GM21717 (cell line): ENCODE results near the gene COPB1.

Source experiments
- ATAC-seq: cut with Tn5 transposase; IDR thresholded peaks from one replicate; pipeline ENCODE4 v1.9.1; 2021; ENCODE audit warnings: mild to moderate bottlenecking, moderate library complexity; ENCODE audit not compliant: unreplicated experiment

The COPB1 gene

DNA sequence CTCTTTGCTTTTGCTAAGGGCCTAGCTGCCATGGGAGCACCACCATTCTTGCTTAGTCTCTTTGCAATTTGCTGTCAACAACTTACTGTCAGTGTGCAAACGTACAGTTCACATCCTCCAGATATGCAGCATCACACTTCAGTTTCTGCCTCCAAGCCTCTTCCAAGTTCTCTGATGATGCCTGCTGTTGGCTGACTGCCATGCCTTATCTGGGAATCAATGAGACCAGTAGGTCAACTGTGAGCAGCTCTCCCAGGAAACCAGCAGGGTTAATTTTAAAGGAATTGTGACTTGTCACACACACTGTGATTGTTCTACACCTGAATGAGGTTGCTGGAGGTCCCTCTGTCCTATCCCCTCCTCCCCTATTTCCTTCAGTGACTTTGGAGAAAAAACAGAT, 56.0 kb downstream of the COPB1 start:
- ATAC-seq: no peak

GRCh38 chr11:14435717-14436512, 63.7 kb downstream of the COPB1 start:
- no peak for ATAC-seq

DNA sequence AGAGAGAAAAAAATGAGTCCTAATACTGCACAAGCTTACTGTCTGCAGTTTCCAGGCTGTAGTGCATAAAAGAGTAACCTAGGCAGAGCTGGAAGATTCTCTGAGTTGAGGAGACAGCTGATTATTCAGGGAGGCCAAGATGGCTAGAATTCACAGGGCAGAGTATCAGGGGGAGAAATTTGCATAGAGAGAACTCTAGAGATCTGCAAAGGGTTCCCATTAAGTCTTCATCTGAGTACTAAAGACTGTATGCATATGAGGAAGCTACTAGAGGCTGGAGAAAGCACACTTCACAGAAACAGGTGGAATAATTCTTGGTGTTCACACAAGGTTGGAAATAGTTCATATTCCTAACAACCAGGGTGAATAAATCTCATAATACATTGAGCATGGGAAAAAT, 74.0 kb downstream of the COPB1 start:
- no peak for ATAC-seq

GRCh38 chr11:14424096-14424495, 75.5 kb downstream of the COPB1 start:
- ATAC-seq: no peak

DNA sequence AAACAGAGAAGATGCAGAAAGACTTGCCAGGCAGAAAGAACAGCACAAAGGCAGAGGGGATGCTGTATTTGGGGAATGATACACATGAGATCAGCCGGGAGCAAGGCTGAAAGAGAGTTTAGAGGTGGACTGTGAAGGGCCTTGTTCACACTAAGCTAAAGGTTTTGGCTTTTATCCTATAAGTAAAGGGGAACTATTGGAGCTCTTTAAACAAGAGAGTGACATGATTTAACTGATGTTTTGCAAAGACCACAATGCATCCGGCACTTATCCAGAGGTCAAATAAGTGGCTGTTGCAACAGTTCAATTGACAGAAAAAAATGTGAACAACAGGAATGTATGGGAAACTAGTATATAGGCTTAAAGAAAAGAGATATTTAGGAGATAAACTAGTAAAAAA, 76.0 kb downstream of the COPB1 start:
- ATAC-seq: no peak

DNA sequence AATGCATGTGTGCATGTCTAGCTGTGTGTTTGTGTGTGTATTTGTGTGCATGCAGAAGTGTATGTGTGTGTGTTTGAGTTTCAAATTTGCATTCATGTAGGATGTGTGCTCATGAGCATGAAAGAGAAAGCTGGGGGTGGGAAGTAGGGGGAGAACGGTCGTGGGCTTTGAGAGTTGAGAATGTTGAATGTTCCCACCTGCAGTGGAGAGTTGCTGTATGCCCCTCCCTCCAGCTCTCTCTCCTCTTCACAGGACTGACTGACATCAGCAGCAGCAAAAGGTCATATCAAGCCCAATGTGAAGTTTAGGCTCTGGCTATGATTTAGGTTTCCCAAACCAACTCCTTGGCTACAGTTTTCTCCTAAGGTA, 76.8 kb downstream of the COPB1 start:
- ATAC-seq: no peak

GRCh38 chr11:14422052-14422813, 77.4 kb downstream of the COPB1 start:
- ATAC-seq: no peak

- ATAC-seq: no peak
Measured at GRCh38 chr11:14420223-14420622, 79.4 kb downstream of the COPB1 start.

GRCh38 chr11:14418801-14419417, 80.7 kb downstream of the COPB1 start:
- no peak for ATAC-seq

GRCh38 chr11:14417617-14418374, 81.8 kb downstream of the COPB1 start:
- ATAC-seq: no peak

- ATAC-seq: no peak
Measured at GRCh38 chr11:14417186-14417585, 82.4 kb downstream of the COPB1 start.

DNA sequence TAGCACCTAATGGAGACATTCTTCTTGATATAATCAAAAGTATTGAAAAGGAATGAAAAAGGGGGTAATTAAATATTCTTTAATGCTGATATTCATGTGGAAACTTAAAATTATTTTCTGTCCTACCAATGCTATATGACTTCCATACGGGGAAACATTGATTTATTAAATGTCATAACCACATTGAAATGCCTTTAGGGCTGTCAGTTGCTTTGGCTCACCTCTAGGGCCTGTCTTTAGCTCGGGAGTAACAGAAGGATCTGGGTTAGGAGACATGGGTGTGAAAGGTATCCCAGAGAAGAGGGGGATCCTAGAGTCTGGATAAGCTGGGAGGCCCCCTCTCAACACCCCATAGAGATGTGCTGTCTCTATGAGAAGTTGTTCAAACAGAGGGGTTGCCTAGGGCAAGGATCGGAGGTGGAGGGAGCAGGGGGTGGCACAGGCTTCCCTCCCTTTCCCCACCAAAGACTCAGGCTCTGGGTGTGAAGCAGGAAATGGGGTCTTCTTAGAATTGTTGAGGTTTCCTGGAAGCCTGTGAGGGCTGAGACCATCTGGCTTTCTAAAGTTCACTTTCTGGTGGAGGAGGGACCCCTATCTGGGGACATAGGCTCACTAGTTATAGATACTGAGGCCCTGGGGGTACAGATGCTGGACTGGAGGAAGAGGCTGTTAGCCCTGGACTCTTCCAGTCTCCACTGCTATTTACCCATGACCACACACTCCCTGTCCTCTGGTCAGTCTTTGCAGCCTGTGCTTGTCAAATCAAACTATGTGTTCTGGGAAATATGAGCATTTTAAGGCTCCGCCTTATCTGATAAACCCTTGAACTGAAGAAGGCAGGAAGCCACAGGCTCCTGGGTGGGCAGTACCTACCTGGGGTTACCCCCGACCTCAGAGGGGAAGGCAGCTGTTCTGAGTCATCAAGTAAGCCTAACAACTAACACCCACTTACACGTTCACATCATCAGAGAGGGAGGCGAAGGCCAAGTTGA, 84.8 kb downstream of the COPB1 start:
- peak; percentile 84 for ATAC-seq

- ATAC-seq: no peak
Measured at GRCh38 chr11:14413307-14414069, 86.1 kb downstream of the COPB1 start.

DNA sequence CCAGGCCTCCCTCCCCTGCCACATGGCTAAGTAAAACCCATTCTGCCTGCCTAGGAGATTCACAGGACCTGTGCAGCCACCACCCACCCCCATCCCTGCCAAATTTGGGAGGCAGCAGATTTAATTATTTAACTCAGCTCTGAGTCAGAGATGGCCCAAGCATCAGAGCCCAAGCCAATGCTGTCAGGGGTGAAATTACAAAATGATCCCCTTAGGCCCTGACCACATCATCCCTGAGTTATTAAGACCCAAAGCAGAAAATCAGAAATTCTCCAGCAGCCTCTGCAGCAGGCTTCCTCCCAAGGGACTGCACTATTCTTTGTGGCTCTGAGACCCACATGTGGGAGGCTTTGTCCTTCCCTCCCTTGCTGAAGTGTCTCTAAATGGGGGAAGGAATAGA, 87.8 kb downstream of the COPB1 start:
- no peak for ATAC-seq

DNA sequence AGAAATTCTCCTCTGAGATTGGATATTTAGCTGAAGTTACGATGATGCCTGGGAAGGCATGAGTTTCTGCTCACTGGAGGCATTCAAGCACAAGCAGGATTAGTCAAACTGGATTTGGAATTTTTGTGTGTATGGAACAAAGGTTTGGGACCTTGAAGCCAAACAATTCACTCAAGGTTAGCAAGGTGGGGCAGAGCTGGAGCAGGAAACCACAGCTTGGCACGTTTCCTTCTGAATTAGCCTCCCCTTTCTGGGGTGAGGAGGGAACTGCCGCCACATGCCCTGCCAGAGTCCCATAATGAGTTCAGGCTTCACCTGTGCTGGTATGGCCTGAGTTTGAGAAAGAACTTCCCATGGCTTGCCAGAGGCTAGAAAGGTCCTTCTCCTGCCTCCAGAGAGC, 89.7 kb downstream of the COPB1 start:
- no peak for ATAC-seq

DNA sequence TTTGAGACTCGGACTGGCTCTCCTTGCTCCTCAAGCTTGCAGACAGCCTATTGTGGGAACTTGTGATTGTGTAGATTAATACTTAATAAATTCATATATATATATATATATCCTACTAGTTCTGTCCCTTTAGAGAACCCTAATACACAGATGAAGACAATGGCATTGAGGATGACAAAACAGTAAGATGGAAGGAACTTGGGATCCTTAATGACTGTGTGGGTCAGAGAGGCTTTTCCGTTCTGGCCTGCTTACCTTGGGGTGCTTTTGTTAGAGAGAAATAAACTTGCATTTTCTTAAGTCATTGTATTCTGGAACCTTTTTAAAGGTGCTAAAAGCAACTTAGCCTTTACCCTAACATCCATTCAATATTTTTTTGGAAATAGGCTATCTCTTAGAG, 91.0 kb downstream of the COPB1 start:
- ATAC-seq: no peak
